Left kidney (tissue), 2 donors: ENCODE data around the gene SZT2. TPM values are rescaled to one million over a fixed set of nuclear protein-coding genes. Genes with fewer than 3 reads are reported as not detected.

ENCODE experiments used
- DNase-seq: peaks from one replicate; pipeline ENCODE4 v3.0.0-alpha.2; 2013
- polyA plus RNA-seq: library from polyadenylated mRNA; unstranded; fragments of 120-200 nt; gene quantifications from one replicate; pipeline ENCODE4 v1.2.1, GENCODE V29; 2013; ENCODE audit not compliant: insufficient read length

The SZT2 gene
- polyA plus RNA-seq, 1 donor: 31.4 TPM

DNA sequence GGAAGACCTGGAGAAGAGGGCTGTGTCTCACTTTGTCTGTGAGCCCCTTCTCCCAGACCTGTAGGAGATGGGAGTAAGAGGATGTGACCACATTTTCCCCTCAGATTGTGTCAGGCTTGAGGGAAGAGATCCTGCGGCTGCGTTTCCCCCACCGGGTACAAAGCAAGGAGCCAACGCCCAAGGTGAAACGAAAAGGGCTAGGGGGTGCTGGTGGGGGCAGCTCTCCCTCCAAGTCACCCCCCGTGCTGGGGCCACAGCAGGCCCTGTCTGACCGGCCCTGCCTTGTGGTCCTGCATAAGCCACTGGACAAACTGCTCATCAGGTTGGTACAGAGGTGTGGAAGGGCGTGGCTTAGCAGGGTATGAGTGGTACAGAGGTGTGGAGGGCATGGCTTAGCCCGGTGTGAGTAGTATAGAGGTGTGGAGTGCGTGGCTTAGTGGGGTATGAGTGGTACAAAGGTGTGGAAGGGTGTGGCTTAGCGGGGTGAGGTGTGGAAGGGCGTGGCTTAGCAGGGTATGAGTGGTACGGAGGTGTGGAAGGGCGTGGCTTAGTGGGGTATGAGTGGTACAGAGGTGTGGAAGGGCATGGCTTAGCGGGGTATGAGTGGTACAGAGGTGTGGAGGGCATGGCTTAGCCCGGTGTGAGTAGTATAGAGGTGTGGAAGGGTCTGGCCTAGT is 33.4 kb downstream of the SZT2 start:
- no peak for DNase-seq

DNA sequence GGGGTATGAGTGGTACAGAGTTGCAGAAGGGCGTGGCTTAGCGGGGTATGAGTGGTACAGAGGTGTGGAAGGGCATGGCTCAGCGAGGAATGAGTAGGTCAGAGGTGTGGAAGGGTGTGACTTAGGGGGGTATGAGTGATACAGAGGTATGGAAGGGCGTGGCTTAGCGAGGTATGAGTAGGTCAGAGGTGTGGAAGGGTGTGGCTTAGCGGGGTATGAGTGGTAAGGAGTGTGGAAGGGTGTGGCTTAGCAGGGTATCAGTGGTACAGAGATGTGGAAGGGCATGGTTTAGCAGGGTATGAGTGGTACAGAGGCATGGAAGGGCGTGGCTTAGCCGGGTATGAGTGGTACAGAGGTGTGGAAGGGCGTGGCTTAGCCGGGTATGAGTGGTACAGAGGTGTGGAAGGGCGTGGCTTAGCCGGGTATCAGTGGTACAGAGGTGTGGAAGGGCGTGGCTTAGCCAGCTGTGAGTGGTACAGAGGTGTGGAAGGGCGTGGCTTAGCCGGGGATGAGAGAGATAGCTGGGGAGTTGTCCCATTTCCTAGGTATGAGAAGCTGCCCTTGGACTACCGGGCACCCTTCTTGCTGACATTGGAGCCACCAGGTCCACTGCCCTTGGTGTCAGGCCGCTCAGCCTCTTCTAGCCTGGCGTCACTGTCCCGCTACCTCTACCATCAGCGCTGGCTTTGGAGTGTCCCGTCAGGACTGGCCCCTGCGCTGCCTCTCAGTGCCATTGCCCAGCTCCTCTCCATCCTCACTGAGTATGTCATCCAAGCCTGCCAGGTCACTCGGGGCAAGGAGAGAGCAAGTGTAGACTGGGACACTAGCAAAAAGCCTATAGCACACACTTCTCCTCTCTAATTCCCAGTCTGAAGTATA is 34.2 kb downstream of the SZT2 start:
- no peak for DNase-seq

DNA sequence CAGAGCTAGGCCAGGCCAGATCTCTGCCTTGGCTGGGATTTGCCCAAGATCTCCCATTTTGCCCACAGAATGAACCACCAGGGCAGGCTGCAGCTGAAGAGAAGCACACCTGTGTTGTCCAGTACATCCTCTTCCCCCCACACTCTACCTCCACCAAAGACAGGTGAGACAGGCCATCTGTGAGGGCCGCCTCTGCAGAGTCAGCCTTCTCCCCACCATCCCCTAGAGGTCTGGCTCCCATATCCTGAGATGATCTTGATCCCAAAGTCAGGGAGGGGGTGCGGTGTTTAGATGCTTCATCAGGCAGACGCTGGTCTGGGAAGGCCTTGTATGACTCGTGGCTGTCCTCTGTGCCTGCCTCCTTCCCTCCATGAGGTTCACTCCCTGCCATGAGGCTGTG is 35.3 kb downstream of the SZT2 start:
- no peak for DNase-seq

DNA sequence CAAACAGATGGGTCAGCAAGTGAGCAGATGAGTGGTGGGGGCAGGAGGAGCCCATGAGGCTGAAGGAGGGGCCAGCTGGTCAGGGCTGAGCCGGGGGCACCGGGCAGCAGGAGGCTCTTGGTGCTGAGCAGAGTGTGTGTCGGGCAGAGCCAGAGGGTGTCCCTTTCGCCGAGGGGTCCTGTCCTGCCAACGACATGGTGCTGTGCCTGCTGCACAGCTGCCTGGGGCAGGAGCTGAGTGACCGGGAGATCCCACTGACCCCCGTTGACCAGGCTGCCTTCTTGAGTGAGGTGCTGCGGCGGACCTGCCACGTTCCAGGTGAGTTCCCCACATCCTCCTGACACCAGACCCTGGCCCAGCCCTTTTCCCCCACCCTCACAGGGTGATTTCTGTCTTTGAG is 36.5 kb downstream of the SZT2 start:
- DNase-seq: no peak

DNA sequence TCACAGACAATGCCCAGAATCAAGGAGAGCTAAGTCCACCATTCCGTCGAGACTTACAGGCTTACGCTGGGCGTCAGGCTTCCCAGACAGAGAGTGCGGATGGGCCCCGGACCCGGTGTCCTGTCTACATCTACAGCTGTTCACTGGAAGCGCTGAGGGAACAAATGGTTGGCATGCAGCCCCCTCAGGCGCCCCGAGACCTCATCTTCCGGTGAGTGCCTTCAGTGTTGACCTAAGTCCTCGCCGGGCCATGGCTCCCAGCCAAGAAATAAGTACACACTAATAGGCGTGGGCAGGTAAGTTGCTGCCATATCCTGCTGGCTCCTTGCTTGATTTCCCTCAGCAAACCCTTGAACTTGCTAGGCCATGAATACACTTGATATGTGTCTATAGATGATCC is 37.8 kb downstream of the SZT2 start:
- no peak for DNase-seq

DNA sequence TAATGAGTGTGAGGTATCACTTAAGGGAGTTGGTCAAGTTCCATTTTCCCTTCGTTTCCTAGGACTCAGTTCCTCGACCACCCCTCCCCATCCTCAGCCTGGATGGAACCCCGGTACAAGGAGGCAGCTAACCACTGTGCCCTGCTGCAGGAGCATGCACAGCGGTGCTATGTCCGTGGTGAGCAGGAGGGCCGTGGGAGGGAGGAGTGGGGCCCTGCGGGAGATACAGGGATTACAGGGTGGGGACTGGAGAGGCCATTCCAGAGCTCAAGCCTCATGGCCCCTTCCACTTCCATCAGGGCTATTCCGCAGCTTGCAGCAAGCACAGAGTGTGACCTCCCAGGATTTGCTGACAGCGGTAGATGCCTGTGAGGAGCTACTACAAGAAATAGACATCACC is 38.2 kb downstream of the SZT2 start:
- DNase-seq: no peak

DNA sequence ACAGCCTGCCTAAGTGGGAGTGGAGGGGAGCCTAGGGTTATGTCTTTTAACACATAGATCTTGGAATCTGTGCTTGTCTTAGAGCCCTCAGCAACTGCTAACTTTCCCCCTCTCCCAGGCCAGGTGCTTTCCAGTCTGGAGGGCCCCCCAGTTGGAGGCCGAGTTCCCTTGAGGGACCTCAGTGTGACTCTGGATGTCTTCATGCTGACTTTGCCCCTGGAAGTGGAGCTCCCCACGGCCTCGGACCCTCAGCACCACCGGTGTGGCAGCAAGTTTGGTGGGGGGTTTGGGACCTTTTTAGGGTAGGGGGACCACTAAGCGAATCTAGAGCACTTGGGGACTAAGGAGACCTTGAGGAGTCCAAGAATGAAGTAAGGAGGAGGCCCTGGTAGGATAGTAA is 41.1 kb downstream of the SZT2 start:
- DNase-seq: no peak

DNA sequence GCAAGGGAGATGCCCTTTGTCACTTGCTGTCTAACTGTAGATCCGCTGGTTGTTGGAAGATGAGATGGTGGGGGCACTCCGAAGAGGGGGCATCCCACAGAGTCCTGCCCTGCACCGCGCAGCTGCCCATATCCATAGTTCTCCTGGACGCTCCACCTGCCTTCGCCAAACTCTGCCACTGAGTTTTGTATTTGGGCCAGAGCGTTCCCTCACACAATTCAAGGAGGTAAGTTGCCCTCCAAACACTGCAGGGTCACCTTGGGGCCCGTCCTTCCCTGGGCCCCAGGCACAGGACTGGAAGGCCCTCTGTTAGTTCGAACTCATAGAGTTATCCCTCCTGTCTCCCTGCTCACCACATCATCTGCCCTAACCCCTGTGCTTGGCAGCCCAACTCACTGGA is 42.0 kb downstream of the SZT2 start:
- no peak for DNase-seq

DNA sequence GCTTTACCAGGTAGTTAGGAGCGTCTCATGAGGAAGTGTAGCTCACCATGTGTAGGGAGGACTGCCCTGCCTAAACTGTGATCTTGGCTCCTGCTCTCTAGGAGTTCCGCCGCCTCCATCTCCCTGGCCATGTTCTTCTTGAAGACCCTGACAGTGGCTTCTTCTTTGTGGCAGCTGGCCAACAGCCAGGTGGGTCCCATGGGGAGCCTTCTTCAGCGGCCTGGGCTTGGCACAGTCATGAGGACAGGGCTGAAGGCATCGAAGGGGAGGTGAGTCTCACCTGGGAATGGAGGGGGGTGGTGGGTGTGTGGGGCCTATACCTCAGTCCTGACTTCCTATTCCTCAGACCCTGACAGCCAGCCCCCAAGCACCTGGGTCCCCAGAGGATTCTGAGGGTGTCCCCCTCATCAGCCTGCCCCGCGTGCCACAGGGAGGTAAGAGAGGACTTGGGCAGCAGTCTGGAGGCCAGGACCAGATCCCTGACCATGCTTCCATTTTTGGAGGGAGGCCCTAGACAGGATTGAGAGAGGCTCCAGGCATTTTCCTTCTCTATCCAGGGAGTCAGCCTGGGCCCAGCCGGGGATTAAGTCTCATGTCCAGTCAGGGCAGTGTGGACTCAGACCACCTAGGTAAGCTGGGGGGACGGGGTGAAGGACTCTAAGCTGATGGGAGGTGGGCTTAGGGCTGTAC is 42.6 kb downstream of the SZT2 start:
- DNase-seq: no peak

DNA sequence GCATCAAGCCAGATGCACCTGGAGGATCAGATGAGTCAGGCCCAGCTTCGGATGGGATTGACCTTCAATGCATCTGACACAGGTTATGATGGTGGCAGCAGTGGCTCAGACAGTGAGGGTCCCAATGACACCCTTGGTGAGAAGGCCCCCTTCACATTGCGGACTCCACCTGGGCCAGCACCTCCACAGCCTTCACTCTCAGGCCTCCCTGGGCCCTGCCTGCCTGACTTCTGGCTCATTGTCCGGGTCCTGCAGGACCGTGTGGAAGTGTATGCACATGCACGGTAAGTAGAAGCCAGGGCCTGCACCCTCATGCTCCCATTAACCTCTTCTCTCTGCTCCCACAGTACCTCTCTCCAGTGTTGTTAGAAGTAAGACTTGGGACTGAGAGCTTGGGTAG is 43.2 kb downstream of the SZT2 start:
- no peak for DNase-seq

DNA sequence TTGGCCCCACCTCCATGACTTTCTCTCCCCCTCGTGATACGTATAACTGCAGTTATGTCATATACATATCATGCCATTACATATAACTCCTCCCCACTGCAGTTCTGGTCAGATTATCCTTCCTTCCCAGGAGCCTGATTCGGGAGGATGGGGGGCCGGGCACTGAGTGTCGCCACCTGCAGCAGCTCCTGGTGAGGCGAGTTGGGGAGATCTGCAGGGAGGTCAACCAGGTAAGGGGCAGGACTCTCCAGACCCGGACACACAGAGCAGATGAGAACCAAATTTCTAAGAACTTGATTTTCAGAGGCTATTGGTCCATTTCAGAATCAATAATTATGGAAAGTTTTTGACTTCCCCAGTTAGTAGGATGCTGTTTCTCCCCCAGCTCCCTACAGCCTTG is 44.6 kb downstream of the SZT2 start:
- DNase-seq: no peak

DNA sequence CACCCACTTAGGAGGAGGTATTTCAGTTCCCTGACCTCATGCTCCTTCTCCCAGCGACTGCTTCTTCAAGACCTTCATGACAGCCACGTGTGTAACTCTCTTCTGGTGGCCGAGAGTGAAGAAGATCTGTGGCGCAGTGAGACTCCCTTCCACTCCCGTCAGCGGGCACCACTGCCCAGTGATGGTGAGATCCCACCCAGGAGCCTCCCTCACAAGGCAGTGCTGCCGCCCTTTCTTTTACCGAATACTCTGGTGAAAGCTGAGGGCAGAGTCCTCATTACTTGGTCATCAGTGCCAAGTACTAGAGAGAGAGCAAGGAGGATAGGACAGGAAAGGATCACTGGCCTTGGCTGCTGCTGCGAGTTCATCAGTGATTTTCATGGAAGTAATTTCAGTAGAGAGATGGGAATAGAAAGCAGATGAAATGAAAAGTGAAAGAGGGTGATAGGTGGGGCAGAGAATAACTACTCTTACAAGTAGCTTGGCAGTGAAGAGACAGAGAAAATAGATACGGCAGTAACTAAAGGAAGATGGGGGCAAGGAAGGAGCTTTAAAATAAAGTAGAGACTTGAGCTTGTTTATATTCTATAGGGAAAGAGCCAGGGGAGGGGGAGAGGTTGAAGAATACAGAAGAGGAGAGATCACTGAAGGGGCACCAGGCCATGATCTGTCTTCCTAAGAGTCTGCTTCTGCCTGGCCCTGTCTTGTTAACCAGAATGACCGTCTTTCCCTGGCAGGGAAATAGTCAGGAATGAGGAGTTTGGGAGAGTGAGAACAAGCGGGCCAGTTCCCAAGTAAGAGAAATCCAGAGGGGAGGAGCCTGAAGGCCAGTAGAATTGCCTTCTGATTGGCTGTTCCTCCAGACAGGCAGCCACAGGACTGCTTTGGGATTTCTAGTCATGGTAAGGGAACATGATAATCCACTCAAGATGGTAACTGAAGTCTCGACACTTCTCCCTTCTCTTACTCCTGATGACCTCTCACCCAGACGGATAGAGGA is 45.7 kb downstream of the SZT2 start:
- peak; percentile 10 for DNase-seq

DNA sequence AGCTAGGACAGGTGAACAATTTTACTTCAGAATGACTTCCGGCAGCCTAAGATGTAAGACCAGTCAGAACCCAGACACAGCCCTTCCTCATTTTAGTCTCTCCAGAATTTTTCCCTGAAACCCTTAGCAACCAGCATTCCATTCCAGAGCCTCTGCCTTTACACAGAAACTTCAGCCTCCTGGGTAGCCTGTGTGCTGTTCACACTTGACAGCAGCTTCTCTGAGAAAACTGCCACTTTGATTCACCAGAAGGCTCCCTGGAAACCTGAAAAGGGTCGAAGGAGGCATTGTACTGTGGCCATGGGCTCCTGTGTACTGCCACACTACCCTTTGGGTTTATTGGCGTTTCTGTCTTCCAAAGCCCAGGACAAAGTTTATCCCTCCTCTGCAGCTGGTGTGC is 46.7 kb downstream of the SZT2 start:
- DNase-seq: no peak

DNA sequence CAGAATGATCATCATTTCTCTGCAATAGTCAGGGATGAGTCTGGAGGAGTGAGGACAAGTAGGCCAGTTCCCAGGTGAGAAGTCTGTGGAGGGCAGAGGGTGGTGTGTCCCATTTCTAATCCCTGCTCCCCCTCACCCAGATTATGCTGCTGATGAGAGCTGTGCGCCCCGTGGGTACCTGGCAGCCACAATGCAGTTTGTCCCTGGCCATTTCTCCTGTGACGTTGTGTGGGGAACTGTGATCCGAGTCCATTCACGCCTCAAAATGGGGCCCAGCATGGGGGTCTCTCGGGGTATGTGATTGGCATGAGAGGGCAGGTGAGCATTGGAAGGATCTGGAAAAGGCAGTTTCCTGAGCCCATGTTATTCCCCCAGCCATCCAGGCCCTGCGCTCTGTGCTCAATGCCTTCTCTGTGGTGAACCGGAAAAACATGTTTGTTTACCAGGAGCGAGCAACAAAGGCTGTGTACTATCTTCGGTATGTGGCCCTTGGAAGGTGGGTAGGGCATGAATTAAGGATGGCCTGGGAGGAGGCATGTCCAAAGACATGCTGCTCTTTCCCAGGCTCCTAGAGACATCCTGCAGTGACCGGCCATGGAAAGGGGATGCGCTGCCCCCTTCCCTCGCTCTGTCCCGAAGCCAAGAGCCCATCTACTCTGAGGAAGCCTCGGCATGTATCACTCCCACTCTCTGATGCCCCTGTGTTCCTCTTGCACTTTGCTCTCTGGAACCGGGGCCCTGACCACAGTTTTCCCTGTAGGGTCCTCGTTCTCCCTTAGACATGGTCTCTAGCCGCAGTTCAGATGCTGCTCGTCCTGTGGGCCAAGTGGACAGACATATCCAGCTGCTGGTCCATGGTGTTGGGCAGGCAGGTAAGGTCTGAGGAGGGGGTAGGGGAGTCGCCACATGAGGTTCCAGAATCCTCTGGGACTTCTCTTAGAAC is 47.6 kb downstream of the SZT2 start:
- DNase-seq: no peak

DNA sequence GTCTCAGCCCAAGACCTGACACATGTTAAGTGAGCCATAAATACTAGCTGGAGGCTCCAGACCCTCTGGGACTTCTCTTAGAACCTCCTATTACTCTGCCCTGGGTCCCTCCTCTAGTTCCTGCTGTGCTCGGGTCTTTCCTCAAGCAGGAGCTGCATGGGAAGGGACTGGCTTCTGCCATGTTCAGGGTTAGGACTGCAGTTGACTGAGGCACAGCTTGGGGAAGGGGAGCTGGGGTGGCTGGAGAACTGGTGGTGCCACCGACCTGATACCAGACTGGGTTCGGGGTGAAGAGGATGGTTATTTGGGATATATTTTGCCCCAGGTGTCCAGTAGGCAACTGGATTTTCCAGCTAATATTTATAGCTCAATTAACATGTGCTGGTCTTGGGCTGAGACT is 48.3 kb downstream of the SZT2 start:
- DNase-seq: no peak

DNA sequence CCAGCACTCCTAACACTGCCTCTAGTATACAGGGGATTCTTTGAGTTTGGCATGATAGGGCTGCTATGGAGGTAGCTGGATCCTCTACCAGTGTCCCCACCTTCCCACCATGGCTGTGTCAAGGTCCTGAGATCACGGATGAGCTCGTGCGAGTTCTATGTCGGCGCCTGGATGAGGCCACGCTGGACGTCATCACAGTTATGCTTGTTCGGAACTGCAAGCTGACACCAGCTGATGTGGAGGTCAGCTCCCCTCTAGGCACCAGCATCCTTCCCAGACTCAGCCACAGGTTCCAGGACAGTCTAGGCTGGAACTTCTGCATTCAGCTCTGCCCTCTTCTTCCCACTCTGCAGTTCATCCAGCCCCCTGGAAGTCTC is 48.9 kb downstream of the SZT2 start:
- DNase-seq: no peak

DNA sequence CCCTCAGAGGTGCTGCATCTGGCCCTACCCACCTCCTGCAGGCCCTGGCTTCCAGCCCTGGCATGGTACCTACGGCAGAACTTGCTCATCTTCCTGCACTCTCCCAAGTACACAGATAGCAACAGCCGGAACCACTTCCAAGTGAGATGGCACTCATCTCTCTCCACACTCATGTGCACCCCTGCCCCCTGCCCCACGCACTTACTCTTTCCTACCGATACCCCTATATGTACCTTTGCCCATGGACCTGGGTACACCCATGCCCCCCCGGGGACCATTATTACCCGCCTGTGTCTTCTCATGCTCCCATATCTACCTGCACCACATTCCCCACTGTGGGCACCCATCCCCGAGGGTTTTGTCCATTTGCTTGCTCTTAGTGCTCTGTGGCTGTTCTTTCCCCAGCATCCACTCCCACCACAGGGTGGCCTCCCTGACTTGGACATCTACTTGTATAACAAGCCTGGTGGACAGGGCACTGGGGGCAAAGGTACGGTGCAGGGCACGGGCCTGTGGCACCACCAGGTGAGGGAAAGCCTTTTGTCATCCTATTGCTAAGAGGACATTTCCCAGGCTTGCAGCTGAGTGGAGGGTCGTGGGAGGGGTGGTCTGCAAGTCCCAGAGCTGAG is 49.4 kb downstream of the SZT2 start:
- DNase-seq: no peak

DNA sequence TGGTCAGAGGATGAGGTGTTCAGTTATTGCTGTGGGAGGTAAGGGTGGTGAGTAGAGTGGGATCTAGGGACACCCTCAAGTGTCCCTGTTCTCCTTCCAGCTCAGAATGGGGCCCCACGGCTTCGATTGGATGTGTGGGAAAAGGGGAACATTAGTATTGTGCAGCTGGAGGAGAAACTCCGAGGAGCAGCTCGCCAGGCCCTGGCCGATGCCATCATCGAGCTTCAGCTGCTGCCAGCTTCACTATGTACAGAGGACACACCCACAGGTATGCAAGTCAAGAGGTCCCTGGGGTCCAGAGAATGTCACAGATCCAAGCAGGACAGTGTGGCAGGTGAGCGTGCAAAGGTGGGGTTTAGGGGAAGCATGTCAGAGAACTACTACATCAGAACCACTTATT is 50.1 kb downstream of the SZT2 start:
- DNase-seq: no peak

DNA sequence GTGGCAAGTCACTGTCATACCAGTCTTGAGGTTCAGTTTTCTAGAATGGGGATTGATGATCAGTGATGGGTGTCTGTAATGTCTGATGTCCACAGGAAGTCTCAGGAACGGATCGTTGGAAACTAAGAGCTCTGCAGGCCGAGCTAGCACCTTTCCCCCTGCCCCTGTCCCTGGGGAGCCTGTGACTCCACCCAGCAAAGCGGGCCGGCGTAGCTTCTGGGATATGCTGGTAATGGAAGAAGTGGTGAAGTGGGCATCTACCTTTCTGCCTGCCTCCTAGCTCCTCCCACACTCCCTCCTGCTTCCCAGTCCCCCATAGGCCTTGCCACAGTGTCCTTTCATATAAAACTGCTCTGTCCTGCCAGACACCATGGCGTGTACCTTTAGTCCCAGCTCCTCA is 50.7 kb downstream of the SZT2 start:
- no peak for DNase-seq

DNA sequence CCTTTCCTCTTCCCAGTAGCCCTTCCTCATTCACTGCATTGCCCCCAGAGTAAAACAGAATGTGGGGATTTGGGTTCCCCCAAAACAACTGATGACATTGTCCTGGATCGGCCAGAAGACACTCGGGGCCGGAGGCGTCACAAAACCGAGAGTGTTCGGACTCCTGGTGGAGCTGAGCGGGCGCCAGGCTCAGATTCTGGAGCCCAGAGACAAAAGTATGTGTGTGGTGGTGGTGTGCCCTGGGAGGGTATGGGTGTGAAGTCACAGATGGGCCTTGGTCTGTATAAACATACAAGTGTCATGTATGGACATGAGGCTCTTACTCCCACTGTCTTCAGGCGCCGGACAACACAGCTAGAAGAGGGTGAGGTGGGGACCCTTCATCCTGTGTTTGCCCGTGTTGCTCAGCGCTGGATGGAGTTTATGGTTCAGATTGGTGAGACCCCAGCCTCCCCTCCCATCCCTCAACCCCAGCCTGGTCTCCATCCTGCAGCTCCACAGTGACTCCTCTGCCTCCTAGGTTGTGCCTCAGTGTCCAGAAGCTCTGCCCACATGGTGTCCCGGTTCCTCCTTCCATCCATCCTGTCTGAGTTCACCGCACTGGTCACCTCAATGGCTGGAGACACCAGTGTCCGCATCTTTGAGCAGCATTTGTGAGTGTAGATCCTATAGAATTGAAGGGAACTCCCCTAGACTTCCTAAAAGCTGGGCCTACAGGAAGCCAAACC is 51.6 kb downstream of the SZT2 start:
- DNase-seq: no peak
